H1 (cell line): ENCODE data around the gene AOAH. TPM values are rescaled to one million over a fixed set of nuclear protein-coding genes. Genes with fewer than 3 reads are reported as not detected.

Experiments used
- BCL11A ChIP-seq, 2 experiments: IDR thresholded peaks; one replicate each; pipeline ENCODE4 v1.6.1; 2011; ENCODE audit warnings: low read depth in 2 of 2, low read length in 2 of 2, mild to moderate bottlenecking in 2 of 2
- CHD7 ChIP-seq: fragments of 300-600 bp; sonication (generic); IDR thresholded peaks from 2 replicates; pipeline ENCODE4 v1.7.1; 2012; ENCODE audit warnings: low read length, moderate library complexity, mild to moderate bottlenecking, inconsistent platforms; ENCODE audit not compliant: insufficient replicate concordance
- GABPA ChIP-seq: IDR thresholded peaks from 2 replicates; pipeline ENCODE4 v1.6.1; 2011; ENCODE audit warnings: mild to moderate bottlenecking, low read length, moderate library complexity, borderline replicate concordance; ENCODE audit not compliant: insufficient read depth
- TBP ChIP-seq: IDR thresholded peaks from 2 replicates; pipeline ENCODE4 v1.6.1; 2011; ENCODE audit warnings: low read depth, low read length, improper control_type of control experiment
- polyA plus RNA-seq, 7 experiments: library from polyadenylated mRNA; depleted of rRNA in 3 of 7; stranded (reverse) in 5 of 7; unstranded in 2 of 7; fragments of >200 nt in 5 of 7; fragments of 200-250 nt in 2 of 7; gene quantifications; 1 replicate in 5 of 7; 2 replicates in 1 of 7; 4 replicates in 1 of 7; pipeline versions ENCODE4 v1.2.1 to v1.2.3, GENCODE V29; 2011 to 2013; ENCODE audit warnings: missing spikeins in 2 of 7, mixed read lengths in 2 of 7
- total RNA-seq: library from RNA; stranded (reverse); fragmentation: NEBNext Ultra II Directional; extraction: Animal tissue kit (Norgen Biotek cat#: 25700); gene quantifications from 2 replicates; pipeline ENCODE4 v1.2.1, GENCODE V29; 2021

Gene AOAH
- total and polyA plus RNA-seq, 2 of the 8 experiments (the other 6 are each of a cell fraction or from before 2014, with no cell fraction given): 0.08 TPM; not detected in 1

- no peak for TF ChIP-seq CHD7
- TF ChIP-seq GABPA: no peak
- TF ChIP-seq BCL11A (IDR thresholded peaks at IDR 0.05; ENCODE audit: low read depth in 2 of 2, low read length in 2 of 2): no peak
- TF ChIP-seq TBP: no peak
These were observed 124.5 kb downstream of the AOAH start (continued) for GRCh38 chr7:36599645-36600313.
